ENCODE results near the gene HSPA1A. TPM values are rescaled to one million over a fixed set of nuclear protein-coding genes. Genes with fewer than 3 reads are reported as not detected.

Gene HSPA1A
- total RNA-seq, 1 experiment from 2014 or later: 77.3 TPM

DNA sequence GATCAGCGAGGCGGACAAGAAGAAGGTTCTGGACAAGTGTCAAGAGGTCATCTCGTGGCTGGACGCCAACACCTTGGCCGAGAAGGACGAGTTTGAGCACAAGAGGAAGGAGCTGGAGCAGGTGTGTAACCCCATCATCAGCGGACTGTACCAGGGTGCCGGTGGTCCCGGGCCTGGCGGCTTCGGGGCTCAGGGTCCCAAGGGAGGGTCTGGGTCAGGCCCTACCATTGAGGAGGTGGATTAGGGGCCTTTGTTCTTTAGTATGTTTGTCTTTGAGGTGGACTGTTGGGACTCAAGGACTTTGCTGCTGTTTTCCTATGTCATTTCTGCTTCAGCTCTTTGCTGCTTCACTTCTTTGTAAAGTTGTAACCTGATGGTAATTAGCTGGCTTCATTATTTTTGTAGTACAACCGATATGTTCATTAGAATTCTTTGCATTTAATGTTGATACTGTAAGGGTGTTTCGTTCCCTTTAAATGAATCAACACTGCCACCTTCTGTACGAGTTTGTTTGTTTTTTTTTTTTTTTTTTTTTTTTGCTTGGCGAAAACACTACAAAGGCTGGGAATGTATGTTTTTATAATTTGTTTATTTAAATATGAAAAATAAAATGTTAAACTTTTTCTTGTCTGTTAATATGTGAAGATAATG lies 14.4 kb downstream of the HSPA1A start:
- peak; percentile 21 to 29 for TF ChIP-seq CTCF (IDR thresholded peaks at IDR 0.05; ENCODE audit: insufficient read depth in 1 of 2, low read depth in 1 of 2, low read length in 1 of 2, severe bottlenecking in 1 of 2, unreplicated experiment in 1 of 2)
- no TSS peak for BruUV-seq (replicated peaks)

GRCh38 chr6:31830886-31831335 lies 15.6 kb downstream of the HSPA1A start:
- Mint-ChIP-seq H3K27me3 (ENCODE audit: insufficient read depth, unreplicated experiment) (no peaks in the 10 kb centered on the region), H3K27ac (ENCODE audit: unreplicated experiment) (peak overlapping the region; percentile 81), H3K36me3 (ENCODE audit: insufficient read depth, unreplicated experiment) (peaks cover 44% of the 10 kb centered on the region), H3K4me1 (ENCODE audit: low read depth, unreplicated experiment) (peaks cover 6% of the 10 kb centered on the region), H3K4me3 (ENCODE audit: unreplicated experiment) (peak overlapping the region; percentile 90), H3K9me3 (ENCODE audit: unreplicated experiment) (no peaks in the 10 kb centered on the region)
- peaks cover 7% of the 10 kb centered on the region for H3K4me1 ChIP-seq
- no peaks in the 10 kb centered on the region for H3K27me3 ChIP-seq (replicated peaks; ENCODE audit: control insufficient read depth, insufficient read depth, low read length)
- DNase-seq: no peak
- H3K36me3 ChIP-seq (ENCODE audit: control insufficient read depth, insufficient read depth, low read length): no peaks in the 10 kb centered on the region
- POLR2A ChIA-PET: interaction anchor here (0.6 kb wide), 2 partner anchors 18 to 93 kb away, joined by 3 to 6 read pairs; no protein-coding TSS in a partner anchor
- CTCF ChIA-PET: interaction anchor here (0.9 to 2.0 kb wide), 4 partner anchors 16 to 101 kb away, joined by 3 to 9 read pairs (median 6); partner anchors contain the start of genes DDAH2, HSPA1A, HSPA1L and LSM2
- no TSS peak for BruUV-seq (replicated peaks)
- intact Hi-C loops (cut with micrococcal nuclease; ENCODE audit: unreplicated experiment): loop anchor here (1.0 kb wide), 3 partner anchors 59 to 151 kb away; partner anchors contain the start of gene DDAH2
- TF ChIP-seq CTCF (IDR thresholded peaks at IDR 0.05; ENCODE audit: insufficient read depth in 1 of 2, low read depth in 1 of 2, low read length in 1 of 2, severe bottlenecking in 1 of 2, unreplicated experiment in 1 of 2): no peak
- H3K9me3 ChIP-seq: no peaks in the 10 kb centered on the region
- H3K4me3 ChIP-seq (ENCODE audit: low read depth, low read length): peak overlapping the region; percentile 42

More for the DNA sequence above, 14.4 kb downstream of the HSPA1A start:
- H3K4me1 Mint-ChIP-seq (ENCODE audit: low read depth, unreplicated experiment): peaks cover 16% of the 10 kb centered on the region
- H3K9me3 ChIP-seq: no peaks in the 10 kb centered on the region
- H3K36me3 ChIP-seq (ENCODE audit: control insufficient read depth, insufficient read depth, low read length): no peaks in the 10 kb centered on the region
- intact Hi-C loops (cut with micrococcal nuclease; ENCODE audit: unreplicated experiment): loop anchor here (1.0 to 5.0 kb wide), 4 partner anchors 57 to 162 kb away; partner anchors contain the start of genes CSNK2B, DDAH2 and LY6G5B
- H3K27me3 Mint-ChIP-seq (ENCODE audit: insufficient read depth, unreplicated experiment): no peaks in the 10 kb centered on the region
- peaks cover 19% of the 10 kb centered on the region for H3K4me1 ChIP-seq
- H3K4me3 ChIP-seq (ENCODE audit: low read depth, low read length): peak overlapping the region; percentile 42
- H3K4me3 Mint-ChIP-seq (ENCODE audit: unreplicated experiment): peak overlapping the region; percentile 90
- H3K27me3 ChIP-seq (replicated peaks; ENCODE audit: control insufficient read depth, insufficient read depth, low read length): no peaks in the 10 kb centered on the region
- ChIA-PET POLR2A (interaction anchor here (0.6 to 1.4 kb wide), 4 partner anchors 23 to 1460 kb away, joined by 3 to 5 read pairs (median 4); partner anchors contain the start of genes C6orf47, LSM2, NEU1 and PFDN6), CTCF (interaction anchor here (0.6 to 2.0 kb wide), 9 partner anchors 15 to 111 kb away, joined by 3 to 13 read pairs (median 3); partner anchors contain the start of genes HSPA1A, HSPA1L, LSM2 and NEU1)
- peak overlapping the region; percentile 81 for H3K27ac Mint-ChIP-seq (ENCODE audit: unreplicated experiment)
- peaks cover 42% of the 10 kb centered on the region for H3K36me3 Mint-ChIP-seq (ENCODE audit: insufficient read depth, unreplicated experiment)
- no peaks in the 10 kb centered on the region for H3K9me3 Mint-ChIP-seq (ENCODE audit: unreplicated experiment)
- DNase-seq: no peak

- intact Hi-C loops (cut with micrococcal nuclease; ENCODE audit: unreplicated experiment): no loop called here
- Mint-ChIP-seq H3K27ac (ENCODE audit: unreplicated experiment) (no peak overlapping the region), H3K9me3 (ENCODE audit: unreplicated experiment) (no peaks in the 10 kb centered on the region), H3K4me3 (ENCODE audit: unreplicated experiment) (peak overlapping the region; percentile 90), H3K36me3 (ENCODE audit: insufficient read depth, unreplicated experiment) (peaks cover 51% of the 10 kb centered on the region), H3K27me3 (ENCODE audit: insufficient read depth, unreplicated experiment) (no peaks in the 10 kb centered on the region), H3K4me1 (ENCODE audit: low read depth, unreplicated experiment) (peaks cover 8% of the 10 kb centered on the region)
- peaks cover under 1% of the 10 kb centered on the region; the same call in 1 of the 2 replicates for H3K4me1 ChIP-seq
- H3K36me3 ChIP-seq (ENCODE audit: control insufficient read depth, insufficient read depth, low read length): peaks cover 2% of the 10 kb centered on the region; the same call in 1 of the 2 replicates
- TF ChIP-seq CTCF (IDR thresholded peaks at IDR 0.05; ENCODE audit: insufficient read depth in 1 of 2, low read depth in 1 of 2, low read length in 1 of 2, severe bottlenecking in 1 of 2, unreplicated experiment in 1 of 2): no peak
- DNase-seq: no peak
- no TSS peak for BruUV-seq (replicated peaks)
- CTCF ChIA-PET: interaction anchor here (2.0 kb wide), 1 partner anchor 25 kb away, joined by 9 read pairs; the partner anchor contains the start of gene LSM2
- H3K27me3 ChIP-seq (replicated peaks; ENCODE audit: control insufficient read depth, insufficient read depth, low read length): no peaks in the 10 kb centered on the region
- no peaks in the 10 kb centered on the region for H3K9me3 ChIP-seq
- H3K4me3 ChIP-seq (ENCODE audit: low read depth, low read length): no peak overlapping the region; the same call in 1 of the 2 replicates
- POLR2A ChIA-PET: interaction anchor here (0.7 to 0.8 kb wide), 2 partner anchors 16 to 176 kb away, joined by 3 to 19 read pairs; partner anchors contain the start of genes APOM, HSPA1A and HSPA1L
These were observed 16.2 kb downstream of the HSPA1A start for GRCh38 chr6:31831350-31832215.

Measured in Caco-2 (cell line).